Measurements from ENCODE around the gene OR9A4.

Gene OR9A4

DNA sequence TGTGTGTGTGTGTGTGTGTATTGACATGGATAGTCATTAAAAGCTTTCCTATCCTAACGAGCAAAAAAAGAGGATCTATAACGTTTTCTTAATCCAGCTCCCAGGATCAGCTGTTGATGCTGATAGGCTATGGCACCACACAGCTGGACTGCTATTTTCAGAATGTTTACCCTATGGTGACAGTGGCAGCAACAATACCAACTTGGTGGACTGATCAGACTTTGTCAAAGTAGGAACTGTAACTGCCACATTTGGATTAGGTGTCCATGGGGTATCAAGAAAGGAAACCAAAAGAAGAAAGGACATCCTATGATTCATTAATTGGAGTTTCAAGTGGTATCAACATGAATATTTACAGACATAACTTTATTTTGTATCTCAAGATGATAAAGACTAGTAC, 33.3 kb downstream of the OR9A4 start:
- no peak for DNase-seq

DNA sequence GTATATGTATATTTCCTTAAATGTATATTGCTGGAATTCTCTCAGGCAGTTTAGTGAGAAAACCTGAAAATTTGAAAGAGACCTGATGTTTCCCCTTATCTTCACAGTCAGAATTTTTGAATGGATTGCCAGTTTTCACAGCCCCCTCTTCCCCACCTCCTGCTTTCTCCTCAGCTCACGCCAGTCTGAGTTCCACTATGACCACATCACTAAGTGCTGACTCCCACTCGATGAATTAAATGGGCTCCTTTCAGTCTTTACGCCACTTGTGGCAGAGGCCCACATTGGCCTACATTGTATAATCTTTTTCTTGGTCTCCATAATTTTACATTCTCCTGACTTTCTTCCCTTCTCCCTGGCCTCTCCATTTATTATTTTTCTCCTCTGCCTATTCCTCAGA, 33.7 kb downstream of the OR9A4 start:
- DNase-seq = no peak

DNA sequence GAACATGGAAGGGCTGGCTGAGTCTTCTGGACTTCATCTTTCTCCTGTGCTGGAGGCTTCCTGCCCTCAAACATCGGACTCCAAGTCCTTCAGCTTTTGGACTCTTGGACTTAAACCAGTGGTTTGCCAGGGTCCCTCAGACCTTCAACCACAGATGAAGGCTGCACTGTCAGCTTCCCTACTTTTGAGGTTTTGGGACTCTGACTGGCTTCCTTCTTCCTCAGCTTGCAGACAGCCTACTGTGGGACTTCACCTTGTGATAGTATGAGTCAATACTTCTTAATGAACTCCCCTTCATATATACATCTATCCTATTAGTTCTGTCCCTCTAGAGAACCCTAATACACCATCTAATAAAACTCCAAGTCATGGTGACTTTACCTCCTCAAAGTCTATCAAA, 34.6 kb downstream of the OR9A4 start:
- DNase-seq = no peak

DNA sequence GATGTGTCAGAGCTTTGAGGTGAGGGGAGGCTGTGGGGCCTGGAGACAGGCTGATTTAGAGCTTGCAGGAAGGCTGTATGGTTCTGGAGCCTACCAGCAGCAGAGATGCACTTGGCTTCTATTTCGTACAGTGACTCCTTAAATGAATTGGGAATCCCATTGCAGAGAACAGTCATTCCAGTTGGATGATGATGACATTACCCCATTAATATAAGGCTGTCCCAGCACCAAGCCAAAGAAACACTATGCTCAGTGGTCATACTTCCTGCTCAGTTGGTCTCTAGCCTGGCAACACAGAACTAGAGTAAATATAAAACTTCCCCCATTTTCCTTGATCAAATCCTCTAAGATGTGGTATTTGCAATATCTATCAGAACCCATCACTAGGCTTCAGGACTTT, 36.3 kb downstream of the OR9A4 start:
- DNase-seq = no peak

DNA sequence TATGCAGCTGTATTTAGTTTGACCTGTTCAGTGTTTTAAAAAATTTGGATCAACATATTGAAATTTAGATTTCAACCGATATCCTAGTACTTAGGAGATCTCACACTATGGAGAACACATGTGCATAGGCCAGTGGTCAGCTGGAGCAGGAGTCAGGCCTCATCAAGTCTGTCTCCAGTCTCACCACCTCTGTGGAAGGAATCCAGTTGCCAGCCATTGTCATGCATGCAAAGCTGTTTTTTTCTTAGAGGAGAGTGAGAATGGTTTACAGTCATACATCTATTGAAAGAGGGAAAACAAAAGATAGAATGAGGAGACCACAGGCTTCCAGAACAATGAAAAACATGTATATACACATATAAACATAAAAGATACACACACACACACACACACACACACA, 38.1 kb downstream of the OR9A4 start:
- DNase-seq = no peak

DNA sequence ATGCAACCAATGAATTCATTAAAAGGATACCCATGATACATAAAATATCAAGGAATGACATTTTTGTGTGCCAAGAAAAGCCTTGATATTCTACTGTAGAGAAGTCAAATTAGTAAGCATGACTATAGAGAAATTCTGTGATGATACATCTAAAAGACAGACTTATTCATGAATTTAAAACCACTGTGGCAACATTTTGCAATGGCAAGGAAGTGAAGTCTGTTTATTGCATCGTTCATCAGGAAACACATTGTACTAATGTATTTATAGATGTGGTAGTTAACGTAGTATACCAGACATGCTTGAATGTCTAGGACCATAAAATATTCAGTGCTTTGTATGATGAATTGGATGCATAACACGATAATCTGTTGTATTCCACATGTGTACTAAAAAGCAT, 39.9 kb downstream of the OR9A4 start:
- DNase-seq = no peak

DNA sequence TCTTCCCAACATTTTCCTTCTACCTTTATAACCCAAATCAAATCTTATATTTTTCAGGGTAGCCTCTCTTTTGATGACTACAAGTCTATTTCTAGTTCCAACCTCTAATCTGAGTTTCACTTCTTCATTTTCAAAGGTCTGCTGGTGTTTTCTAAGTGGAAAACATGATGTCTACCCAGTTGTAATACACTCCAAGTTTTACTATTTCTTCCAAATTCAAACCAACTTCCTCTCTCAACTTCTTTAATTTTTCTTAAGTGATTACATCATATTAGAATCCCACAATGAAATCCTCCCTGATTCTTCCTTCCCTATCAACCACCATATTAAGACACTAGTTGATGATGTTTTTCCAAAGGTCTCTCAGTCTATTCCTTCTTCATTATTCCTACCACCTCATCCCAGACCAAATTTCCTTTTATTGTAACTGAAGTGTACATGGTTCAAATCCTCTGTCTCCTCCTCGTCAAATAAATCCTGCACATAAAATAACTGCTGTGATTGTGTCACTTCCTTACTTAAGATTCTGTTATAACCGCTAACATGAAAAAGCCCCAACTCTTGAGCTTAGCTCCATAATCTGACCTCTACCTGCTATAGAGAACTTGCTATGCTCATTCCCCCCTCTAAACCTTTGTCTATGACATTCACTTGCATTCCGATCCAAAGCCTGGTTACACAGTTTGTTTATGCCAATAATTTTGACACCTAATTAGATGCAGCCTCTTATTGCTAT, 44.7 kb downstream of the OR9A4 start:
- no peak for DNase-seq

Data from NCI-H82 (cell line).